ENCODE measurements around the gene CYP26C1. TPM values are rescaled to one million over a fixed set of nuclear protein-coding genes. Genes with fewer than 3 reads are reported as not detected.

Gene CYP26C1
- total RNA-seq, 2 donors from 2014 or later = not detected

- peaks cover 60% of the 10 kb centered on the region for H3K27me3 ChIP-seq
- TF ChIP-seq CTCF (IDR thresholded peaks at IDR 0.05) = no peak
- H3K27ac ChIP-seq = no peak overlapping the region
- H3K4me1 ChIP-seq = peaks cover 10% of the 10 kb centered on the region
- intact Hi-C loops (cut with DNase I) = no loop called here
- DNase-seq = no peak
- H3K9me3 ChIP-seq = no peaks in the 10 kb centered on the region
- no peaks in the 10 kb centered on the region for H3K36me3 ChIP-seq
- H3K4me3 ChIP-seq = no peak overlapping the region
- H3K9ac ChIP-seq (ENCODE audit: low read depth in 2 of 2, low read length in 2 of 2) = no peak overlapping the region
These were observed 15.0 kb downstream of the CYP26C1 start for GRCh38 chr10:93075369-93076221.

- peaks cover 50% of the 10 kb centered on the region for H3K27me3 ChIP-seq
- intact Hi-C loops (cut with DNase I) = no loop called here
- no peaks in the 10 kb centered on the region for H3K36me3 ChIP-seq
- no peak overlapping the region for H3K4me3 ChIP-seq
- TF ChIP-seq CTCF (IDR thresholded peaks at IDR 0.05) = no peak
- peaks cover 10% of the 10 kb centered on the region for H3K4me1 ChIP-seq
- H3K9ac ChIP-seq (ENCODE audit: low read depth in 2 of 2, low read length in 2 of 2) = no peak overlapping the region
- no peak for DNase-seq
- no peak overlapping the region for H3K27ac ChIP-seq
- no peaks in the 10 kb centered on the region for H3K9me3 ChIP-seq
These were observed 16.3 kb downstream of the CYP26C1 start for GRCh38 chr10:93076871-93077270.

GRCh38 chr10:93077860-93078337 lies 17.3 kb downstream of the CYP26C1 start:
- no peak overlapping the region for H3K9ac ChIP-seq (ENCODE audit: low read depth in 2 of 2, low read length in 2 of 2)
- no peaks in the 10 kb centered on the region for H3K9me3 ChIP-seq
- no peak overlapping the region for H3K4me3 ChIP-seq
- H3K27ac ChIP-seq = no peak overlapping the region
- peaks cover 10% of the 10 kb centered on the region for H3K4me1 ChIP-seq
- peak; percentile 8 for DNase-seq
- no peaks in the 10 kb centered on the region for H3K36me3 ChIP-seq
- TF ChIP-seq CTCF (IDR thresholded peaks at IDR 0.05) = no peak
- intact Hi-C loops (cut with DNase I) = no loop called here
- peaks cover 39% of the 10 kb centered on the region for H3K27me3 ChIP-seq

GRCh38 chr10:93079663-93080349 lies 19.2 kb downstream of the CYP26C1 start:
- peak; percentile 13 for DNase-seq
- H3K27me3 ChIP-seq = peaks cover 20% of the 10 kb centered on the region
- H3K27ac ChIP-seq = no peak overlapping the region
- no peak for TF ChIP-seq CTCF (IDR thresholded peaks at IDR 0.05)
- intact Hi-C loops (cut with DNase I) = loop anchor here (1.0 to 5.0 kb wide), 2 partner anchors 208 to 272 kb away; no protein-coding TSS in a partner anchor
- no peak overlapping the region for H3K9ac ChIP-seq (ENCODE audit: low read depth in 2 of 2, low read length in 2 of 2)
- H3K36me3 ChIP-seq = no peaks in the 10 kb centered on the region
- no peak overlapping the region for H3K4me3 ChIP-seq
- H3K4me1 ChIP-seq = no peaks in the 10 kb centered on the region
- no peaks in the 10 kb centered on the region for H3K9me3 ChIP-seq

- Histone ChIP-seq H3K9ac (ENCODE audit: low read depth in 2 of 2, low read length in 2 of 2) (no peak overlapping the region), H3K4me3 (no peak overlapping the region), H3K4me1 (no peaks in the 10 kb centered on the region), H3K9me3 (no peaks in the 10 kb centered on the region), H3K27ac (no peak overlapping the region), H3K36me3 (no peaks in the 10 kb centered on the region), H3K27me3 (peaks cover 13% of the 10 kb centered on the region)
- intact Hi-C loops (cut with DNase I) = loop anchor here (1.0 to 5.0 kb wide), 2 partner anchors 208 to 272 kb away; no protein-coding TSS in a partner anchor
- peak; percentile 67 for TF ChIP-seq CTCF (IDR thresholded peaks at IDR 0.05)
- DNase-seq = peak; percentile 49
These were observed 19.9 kb downstream of the CYP26C1 start for GRCh38 chr10:93080350-93081046.

Measured in colonic mucosa (tissue), 4 donors.